ENCODE data around the gene HLA-F. TPM values are rescaled to one million over a fixed set of nuclear protein-coding genes. Genes with fewer than 3 reads are reported as not detected.

The HLA-F gene
- polyA plus RNA-seq, 4 donors, result 7.1 to 564 (median 203) TPM

GRCh38 chr6:29749308-29749662 is 26.1 kb downstream of the HLA-F start:
- Histone ChIP-seq H3K36me3 (ENCODE audit: control insufficient read depth in 3 of 3, insufficient read depth in 2 of 3, low read depth in 1 of 3, low read length in 3 of 3) (no peaks in the 10 kb centered on the region), H3K9me3 (ENCODE audit: control insufficient read depth in 2 of 2, insufficient read depth in 1 of 2, low read depth in 1 of 2, low read length in 1 of 2) (peaks cover 0 to 2% of the 10 kb centered on the region in 2 donors), H3K4me3 (ENCODE audit: low read depth in 1 of 3, low read length in 3 of 3) (peak overlapping the region in 2 of 3 donors; percentile 37 to 70), H3K27me3 (ENCODE audit: control insufficient read depth in 3 of 3, insufficient read depth in 3 of 3, low read length in 3 of 3) (peaks cover 0 to 73% (median 0%) of the 10 kb centered on the region in 3 donors), H3K27ac (ENCODE audit: low read depth in 1 of 3, low read length in 2 of 3) (peak overlapping the region in 1 of 3 donors; percentile 22), H3K4me1 (ENCODE audit: control insufficient read depth in 3 of 3, insufficient read depth in 2 of 3, low read depth in 1 of 3, low read length in 2 of 3) (peaks cover 0 to 8% (median 0%) of the 10 kb centered on the region in 3 donors)
- WGBS, 3 donors, result 5 to 7% (median 6%) methylated on average over 13 of the region's 13 CpGs
- peak in 1 of 2 donors; percentile 26 for DNase-seq
- FAIRE-seq, result no peak

GRCh38 chr6:29749668-29750067 is 26.4 kb downstream of the HLA-F start:
- H3K9me3 ChIP-seq (ENCODE audit: control insufficient read depth in 2 of 2, insufficient read depth in 1 of 2, low read depth in 1 of 2, low read length in 1 of 2), result peaks cover 0 to 2% of the 10 kb centered on the region in 2 donors
- FAIRE-seq, result no peak
- H3K4me1 ChIP-seq (ENCODE audit: control insufficient read depth in 3 of 3, insufficient read depth in 2 of 3, low read depth in 1 of 3, low read length in 2 of 3), result peaks cover 0 to 8% (median 0%) of the 10 kb centered on the region in 3 donors
- no peak for DNase-seq
- peak overlapping the region in 1 of 3 donors; percentile 22 for H3K27ac ChIP-seq (ENCODE audit: low read depth in 1 of 3, low read length in 2 of 3)
- H3K4me3 ChIP-seq (ENCODE audit: low read depth in 1 of 3, low read length in 3 of 3), result no peak overlapping the region
- H3K27me3 ChIP-seq (ENCODE audit: control insufficient read depth in 3 of 3, insufficient read depth in 3 of 3, low read length in 3 of 3), result peaks cover 0 to 71% (median 0%) of the 10 kb centered on the region in 3 donors
- H3K36me3 ChIP-seq (ENCODE audit: control insufficient read depth in 3 of 3, insufficient read depth in 2 of 3, low read depth in 1 of 3, low read length in 3 of 3), result no peaks in the 10 kb centered on the region
- 54 to 56% (median 55%) methylated on average over 5 of the region's 5 CpGs for WGBS, 3 donors

- Histone ChIP-seq H3K27me3 (ENCODE audit: control insufficient read depth in 3 of 3, insufficient read depth in 3 of 3, low read length in 3 of 3) (peaks cover 0 to 73% (median 0%) of the 10 kb centered on the region in 3 donors), H3K27ac (ENCODE audit: low read depth in 1 of 3, low read length in 2 of 3) (no peak overlapping the region), H3K4me3 (ENCODE audit: low read depth in 1 of 3, low read length in 3 of 3) (no peak overlapping the region), H3K9me3 (ENCODE audit: control insufficient read depth in 2 of 2, insufficient read depth in 1 of 2, low read depth in 1 of 2, low read length in 1 of 2) (peaks cover 0 to 6% of the 10 kb centered on the region in 2 donors), H3K4me1 (ENCODE audit: control insufficient read depth in 3 of 3, insufficient read depth in 2 of 3, low read depth in 1 of 3, low read length in 2 of 3) (peaks cover 0 to 8% (median 0%) of the 10 kb centered on the region in 3 donors), H3K36me3 (ENCODE audit: control insufficient read depth in 3 of 3, insufficient read depth in 2 of 3, low read depth in 1 of 3, low read length in 3 of 3) (no peaks in the 10 kb centered on the region)
- 67 to 83% (median 82%) methylated on average over 6 of the region's 6 CpGs for WGBS, 3 donors
- FAIRE-seq (no peak), DNase-seq (no peak)
These were observed 27.5 kb downstream of the HLA-F start for GRCh38 chr6:29750709-29751108.

GRCh38 chr6:29751480-29751879 is 28.2 kb downstream of the HLA-F start:
- H3K36me3 ChIP-seq (ENCODE audit: control insufficient read depth in 3 of 3, insufficient read depth in 2 of 3, low read depth in 1 of 3, low read length in 3 of 3), result no peaks in the 10 kb centered on the region
- no peak for FAIRE-seq
- H3K4me3 ChIP-seq (ENCODE audit: low read depth in 1 of 3, low read length in 3 of 3), result no peak overlapping the region
- no peak for DNase-seq
- peaks cover 0 to 6% of the 10 kb centered on the region in 2 donors for H3K9me3 ChIP-seq (ENCODE audit: control insufficient read depth in 2 of 2, insufficient read depth in 1 of 2, low read depth in 1 of 2, low read length in 1 of 2)
- H3K27me3 ChIP-seq (ENCODE audit: control insufficient read depth in 3 of 3, insufficient read depth in 3 of 3, low read length in 3 of 3), result peaks cover 0 to 75% (median 0%) of the 10 kb centered on the region in 3 donors
- peaks cover 0 to 8% (median 0%) of the 10 kb centered on the region in 3 donors for H3K4me1 ChIP-seq (ENCODE audit: control insufficient read depth in 3 of 3, insufficient read depth in 2 of 3, low read depth in 1 of 3, low read length in 2 of 3)
- WGBS, 3 donors, result 87 to 97% (median 88%) methylated on average over 3 of the region's 3 CpGs
- H3K27ac ChIP-seq (ENCODE audit: low read depth in 1 of 3, low read length in 2 of 3), result no peak overlapping the region

DNA sequence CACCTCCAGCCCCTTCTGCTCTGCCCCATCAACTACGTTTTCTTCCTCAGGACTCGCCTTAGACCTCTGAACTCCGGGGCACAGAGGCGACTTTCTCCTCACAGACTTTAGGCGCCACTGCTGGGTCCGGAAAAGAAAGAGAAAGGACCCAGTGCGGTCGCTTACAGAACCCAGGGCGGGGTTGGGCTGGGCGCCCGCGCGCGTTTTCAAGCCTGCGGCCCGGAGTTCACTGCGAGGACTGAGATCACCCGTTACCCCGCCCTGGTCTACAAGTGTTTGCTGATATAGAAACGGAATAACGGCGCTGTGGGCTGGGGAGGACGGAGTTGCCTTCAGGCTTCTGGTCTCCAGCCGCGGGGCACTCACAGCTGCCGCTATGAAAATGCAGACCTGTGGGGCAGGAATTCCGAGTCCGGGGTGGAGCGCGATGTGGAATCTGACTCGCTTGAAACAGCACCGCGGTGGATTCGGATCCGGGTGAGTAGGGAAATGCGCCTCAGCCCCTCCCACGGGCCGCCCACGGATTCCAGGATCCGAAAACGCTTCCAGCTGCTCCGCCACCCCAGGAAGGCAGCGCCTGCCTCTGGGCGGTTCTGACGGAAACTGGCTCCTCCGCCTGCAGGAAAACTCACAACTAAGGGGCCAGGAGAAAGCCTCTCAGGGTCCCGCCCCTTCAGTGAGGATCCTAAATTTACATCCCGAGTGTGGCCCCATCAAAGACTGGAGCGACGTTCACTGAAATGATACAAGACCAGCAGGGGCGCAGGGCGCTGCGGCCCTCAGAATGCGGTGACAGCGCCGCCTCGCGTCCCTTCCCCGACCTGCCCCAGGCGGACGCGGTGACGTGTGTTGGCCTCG is 29.4 kb downstream of the HLA-F start:
- H3K9me3 ChIP-seq (ENCODE audit: control insufficient read depth in 2 of 2, insufficient read depth in 1 of 2, low read depth in 1 of 2, low read length in 1 of 2), result peaks cover 0 to 6% of the 10 kb centered on the region in 2 donors
- peaks cover 0 to 77% (median 0%) of the 10 kb centered on the region in 3 donors for H3K27me3 ChIP-seq (ENCODE audit: control insufficient read depth in 3 of 3, insufficient read depth in 3 of 3, low read length in 3 of 3)
- 0 to 1% (median 0%) methylated on average over 61 to 64 of the region's 64 CpGs for WGBS, 3 donors
- peak overlapping the region; percentile 8 to 60 (median 60) for H3K4me3 ChIP-seq (ENCODE audit: low read depth in 1 of 3, low read length in 3 of 3)
- FAIRE-seq (no peak), DNase-seq (peak; percentile 82 to 92)
- peak overlapping the region; percentile 51 to 90 (median 90) for H3K27ac ChIP-seq (ENCODE audit: low read depth in 1 of 3, low read length in 2 of 3)
- H3K4me1 ChIP-seq (ENCODE audit: control insufficient read depth in 3 of 3, insufficient read depth in 2 of 3, low read depth in 1 of 3, low read length in 2 of 3), result peaks cover 0 to 8% (median 0%) of the 10 kb centered on the region in 3 donors
- H3K36me3 ChIP-seq (ENCODE audit: control insufficient read depth in 3 of 3, insufficient read depth in 2 of 3, low read depth in 1 of 3, low read length in 3 of 3), result no peaks in the 10 kb centered on the region

- WGBS, 3 donors, result 2 to 18% (median 4%) methylated on average over 4 of the region's 4 CpGs
- H3K27ac ChIP-seq (ENCODE audit: low read depth in 1 of 3, low read length in 2 of 3), result peak overlapping the region in 1 of 3 donors; percentile 90
- no peak for FAIRE-seq
- peaks cover 0 to 6% (median 0%) of the 10 kb centered on the region in 3 donors for H3K4me1 ChIP-seq (ENCODE audit: control insufficient read depth in 3 of 3, insufficient read depth in 2 of 3, low read depth in 1 of 3, low read length in 2 of 3)
- peaks cover 0 to 6% of the 10 kb centered on the region in 2 donors for H3K9me3 ChIP-seq (ENCODE audit: control insufficient read depth in 2 of 2, insufficient read depth in 1 of 2, low read depth in 1 of 2, low read length in 1 of 2)
- peak overlapping the region in 1 of 3 donors; percentile 60 for H3K4me3 ChIP-seq (ENCODE audit: low read depth in 1 of 3, low read length in 3 of 3)
- DNase-seq, result no peak
- peaks cover 0 to 76% (median 0%) of the 10 kb centered on the region in 3 donors for H3K27me3 ChIP-seq (ENCODE audit: control insufficient read depth in 3 of 3, insufficient read depth in 3 of 3, low read length in 3 of 3)
- no peaks in the 10 kb centered on the region for H3K36me3 ChIP-seq (ENCODE audit: control insufficient read depth in 3 of 3, insufficient read depth in 2 of 3, low read depth in 1 of 3, low read length in 3 of 3)
These were observed 30.0 kb downstream of the HLA-F start for GRCh38 chr6:29753309-29753644.

DNA sequence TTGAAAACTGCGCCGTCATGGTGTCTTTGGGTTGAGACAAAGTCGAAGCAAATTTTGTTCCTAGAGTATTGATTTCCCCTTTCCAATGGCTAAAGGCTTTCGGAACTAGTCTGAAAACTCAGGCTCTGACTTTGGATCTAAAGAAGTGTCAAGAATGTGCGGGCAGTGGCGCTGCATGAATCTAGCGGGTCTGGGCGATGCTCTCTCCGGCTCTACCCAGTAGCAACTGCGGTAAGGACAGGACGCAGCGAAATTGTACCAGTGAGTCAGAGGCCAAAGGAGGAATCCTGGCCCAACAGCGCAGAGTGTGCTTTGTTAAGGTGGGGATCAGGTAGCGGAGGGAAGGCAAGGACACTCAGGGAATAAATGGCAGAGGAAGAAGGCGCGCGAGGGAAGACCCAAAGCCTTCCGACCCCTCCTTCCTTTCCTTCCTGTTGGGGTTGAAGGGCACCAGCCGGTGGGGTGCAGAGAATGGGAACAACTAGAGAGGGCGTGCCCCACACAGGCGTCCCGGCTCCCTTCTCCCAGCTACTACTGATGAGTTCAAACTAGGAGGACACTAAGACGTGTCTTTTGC is 32.1 kb downstream of the HLA-F start:
- H3K4me1 ChIP-seq (ENCODE audit: control insufficient read depth in 3 of 3, insufficient read depth in 2 of 3, low read depth in 1 of 3, low read length in 2 of 3), result peaks cover 0 to 4% (median 0%) of the 10 kb centered on the region in 3 donors
- H3K27me3 ChIP-seq (ENCODE audit: control insufficient read depth in 3 of 3, insufficient read depth in 3 of 3, low read length in 3 of 3), result peaks cover 0 to 64% (median 0%) of the 10 kb centered on the region in 3 donors
- WGBS, 3 donors, result 53 to 88% (median 85%) methylated on average over 23 of the region's 23 CpGs
- no peak overlapping the region for H3K27ac ChIP-seq (ENCODE audit: low read depth in 1 of 3, low read length in 2 of 3)
- H3K4me3 ChIP-seq (ENCODE audit: low read depth in 1 of 3, low read length in 3 of 3), result no peak overlapping the region
- H3K9me3 ChIP-seq (ENCODE audit: control insufficient read depth in 2 of 2, insufficient read depth in 1 of 2, low read depth in 1 of 2, low read length in 1 of 2), result peaks cover 0 to 6% of the 10 kb centered on the region in 2 donors
- no peak for DNase-seq
- H3K36me3 ChIP-seq (ENCODE audit: control insufficient read depth in 3 of 3, insufficient read depth in 2 of 3, low read depth in 1 of 3, low read length in 3 of 3), result no peaks in the 10 kb centered on the region
- no peak for FAIRE-seq

- 48 to 95% (median 73%) methylated on average over 2 of the region's 2 CpGs for WGBS, 3 donors
- no peak overlapping the region for H3K27ac ChIP-seq (ENCODE audit: low read depth in 1 of 3, low read length in 2 of 3)
- H3K27me3 ChIP-seq (ENCODE audit: control insufficient read depth in 3 of 3, insufficient read depth in 3 of 3, low read length in 3 of 3), result peaks cover 0 to 53% (median 0%) of the 10 kb centered on the region in 3 donors
These were observed 34.0 kb downstream of the HLA-F start for GRCh38 chr6:29757282-29757681.

More at GRCh38 chr6:29757282-29757681, 34.0 kb downstream of the HLA-F start:
- Histone ChIP-seq H3K9me3 (ENCODE audit: control insufficient read depth in 2 of 2, insufficient read depth in 1 of 2, low read depth in 1 of 2, low read length in 1 of 2) (peaks cover 0 to 6% of the 10 kb centered on the region in 2 donors), H3K4me1 (ENCODE audit: control insufficient read depth in 3 of 3, insufficient read depth in 2 of 3, low read depth in 1 of 3, low read length in 2 of 3) (peaks cover 0 to 4% (median 0%) of the 10 kb centered on the region in 3 donors), H3K36me3 (ENCODE audit: control insufficient read depth in 3 of 3, insufficient read depth in 2 of 3, low read depth in 1 of 3, low read length in 3 of 3) (no peaks in the 10 kb centered on the region), H3K4me3 (ENCODE audit: low read depth in 1 of 3, low read length in 3 of 3) (no peak overlapping the region)
- no peak for FAIRE-seq
- DNase-seq, result no peak

Measured in small intestine (tissue), 7 donors.